ENCODE data around the gene EREG. TPM values are rescaled to one million over a fixed set of nuclear protein-coding genes. Genes with fewer than 3 reads are reported as not detected.

The EREG gene
- total and polyA plus RNA-seq, 2 of the 8 experiments (the other 6 are each of a cell fraction or from before 2014, with no cell fraction given), result not detected

GRCh38 chr4:74391890-74392475 lies 27.0 kb downstream of the EREG start:
- Histone ChIP-seq H2AFZ (ENCODE audit: low read length) (no peak overlapping the region), H2BK15ac (ENCODE audit: low read length) (no peak overlapping the region), H3K27ac (ENCODE audit: low read depth, low read length) (no peak overlapping the region), H3K79me2 (ENCODE audit: control insufficient read depth in 1 of 2, insufficient read depth in 2 of 2, low read length in 2 of 2) (no peaks in the 10 kb centered on the region), H3K4me1 (replicated peaks in 1 of 4; ENCODE audit: control insufficient read depth in 3 of 4, insufficient read depth in 4 of 4, low read length in 3 of 4) (no peaks in the 10 kb centered on the region), H3K9me3 (ENCODE audit: insufficient read depth in 2 of 2, low read depth in 1 of 2, low read length in 1 of 2) (no peaks in the 10 kb centered on the region), H4K91ac (replicated peaks; ENCODE audit: insufficient read length, low read length) (no peak overlapping the region), H4K5ac (ENCODE audit: insufficient read length, low read depth, low read length) (no peak overlapping the region), H3K18ac (ENCODE audit: extremely low read depth, low read length) (no peak overlapping the region), H3K9ac (replicated peaks in 1 of 4; ENCODE audit: extremely low read depth in 1 of 4, low read depth in 3 of 4, low read length in 3 of 4) (no peak overlapping the region), H2BK5ac (ENCODE audit: low read depth, low read length) (no peak overlapping the region), H3K14ac (ENCODE audit: insufficient read length) (no peak overlapping the region), H2BK120ac (replicated peaks; ENCODE audit: low read depth, low read length) (no peak overlapping the region), H3K36me3 (ENCODE audit: control insufficient read depth in 2 of 4, insufficient read depth in 4 of 4, low read length in 3 of 4) (no peaks in the 10 kb centered on the region), H3K23ac (ENCODE audit: insufficient read length) (no peak overlapping the region), H3K4ac (replicated peaks; ENCODE audit: insufficient read length, low read depth, low read length) (no peak overlapping the region), H4K20me1 (replicated peaks in 1 of 2; ENCODE audit: control insufficient read depth in 1 of 2, insufficient read depth in 2 of 2, low read length in 2 of 2) (no peaks in the 10 kb centered on the region), H3K56ac (replicated peaks; ENCODE audit: insufficient read length, low read depth, low read length) (no peak overlapping the region), H2BK20ac (ENCODE audit: low read length) (no peak overlapping the region), H2BK12ac (ENCODE audit: low read depth, low read length) (no peak overlapping the region), H3K4me2 (ENCODE audit: insufficient read depth in 1 of 2, low read depth in 2 of 2, low read length in 2 of 2) (no peak overlapping the region), H3K79me1 (ENCODE audit: low read depth, low read length) (no peaks in the 10 kb centered on the region), H2AK5ac (ENCODE audit: low read depth, low read length) (no peak overlapping the region), H3K4me3 (ENCODE audit: extremely low read depth in 1 of 4, insufficient read depth in 2 of 4, low read depth in 3 of 4, low read length in 4 of 4) (no peak overlapping the region), H4K8ac (ENCODE audit: extremely low read depth, insufficient read depth, low read length) (no peak overlapping the region), H3K23me2 (ENCODE audit: low read depth, low read length) (no peaks in the 10 kb centered on the region), H3K27me3 (replicated peaks in 1 of 4; ENCODE audit: control insufficient read depth in 3 of 4, extremely low read depth in 1 of 4, insufficient read depth in 3 of 4, low read length in 3 of 4) (no peaks in the 10 kb centered on the region)
- FAIRE-seq (no peak), DNase-seq (ENCODE audit: low read depth in 1 of 2, low spot score in 2 of 2) (no peak)
- 90% methylated on average over 2 of the region's 2 CpGs; no CpG with 5 or more reads in 1 of the 2 experiments for WGBS, 2 experiments (ENCODE audit: extremely low coverage in 1 of 2, insufficient coverage in 1 of 2, insufficient read length in 1 of 2, insufficient replicate concordance in 2 of 2, low coverage in 1 of 2, low lambda C conversion rate in 2 of 2, missing lambda C conversion rate in 1 of 2)
- ChIA-PET CTCF (ENCODE audit: partially characterized antibody) (interaction anchor here (1.3 to 1.4 kb wide), 2 partner anchors 10 to 231 kb away, joined by 3 to 4 read pairs; no protein-coding TSS in a partner anchor), POLR2A (ENCODE audit: partially characterized antibody) (no interaction called here)
- TF ChIP-seq SIN3A (conservative IDR thresholded peaks at IDR 0.05 in 1 of 2, IDR thresholded peaks at IDR 0.05 in 1 of 2; ENCODE audit: low read depth in 1 of 2, low read length in 2 of 2) (no peak), EZH2 (IDR thresholded peaks at IDR 0.05; ENCODE audit: low read depth, low read length, severe bottlenecking) (no peak), SP1 (IDR thresholded peaks at IDR 0.05; ENCODE audit: low read depth, low read length) (no peak), RFX5 (IDR thresholded peaks at IDR 0.05; ENCODE audit: borderline replicate concordance, low read depth, low read length) (no peak), CBX8 (IDR thresholded peaks at IDR 0.05; ENCODE audit: borderline replicate concordance, low read depth, low read length) (no peak), SRF (IDR thresholded peaks at IDR 0.05; ENCODE audit: low read depth, low read length) (no peak), RBBP5 (IDR thresholded peaks at IDR 0.05; ENCODE audit: borderline replicate concordance, low read depth, low read length) (no peak), TCF12 (IDR thresholded peaks at IDR 0.05; ENCODE audit: low read depth, low read length) (no peak), JUN (IDR thresholded peaks at IDR 0.05; ENCODE audit: low read depth, low read length) (no peak), POLR2AphosphoS5 (IDR thresholded peaks at IDR 0.05; ENCODE audit: low read depth, low read length) (no peak), ATF3 (IDR thresholded peaks at IDR 0.05; ENCODE audit: insufficient read depth, low read depth, low read length) (no peak), NANOG (IDR thresholded peaks at IDR 0.05; ENCODE audit: insufficient read depth, low read depth, low read length, poor library complexity, severe bottlenecking) (no peak), KDM5A (IDR thresholded peaks at IDR 0.05; ENCODE audit: low read length) (no peak)
